DOHH2 (cell line): ENCODE measurements around the gene C2CD4B.

ENCODE experiments used
- EZH2phosphoT487 ChIP-seq: fragments of 200-600 bp; sonication (generic); IDR thresholded peaks from 2 replicates; pipeline ENCODE4 v1.6.1; 2017; ENCODE audit warnings: borderline replicate concordance, mild to moderate bottlenecking, antibody characterized with exemption, low read length, moderate library complexity, mixed read lengths
- TF ChIP-seq, protein P1 (sequence below): fragments of 200-600 bp; sonication (generic); IDR thresholded peaks from one replicate; pipeline ENCODE4 v1.5.1; 2014; ENCODE audit warnings: antibody characterized with exemption, mild to moderate bottlenecking, low read depth, low read length; ENCODE audit not compliant: poor library complexity, severe bottlenecking

DNA sequence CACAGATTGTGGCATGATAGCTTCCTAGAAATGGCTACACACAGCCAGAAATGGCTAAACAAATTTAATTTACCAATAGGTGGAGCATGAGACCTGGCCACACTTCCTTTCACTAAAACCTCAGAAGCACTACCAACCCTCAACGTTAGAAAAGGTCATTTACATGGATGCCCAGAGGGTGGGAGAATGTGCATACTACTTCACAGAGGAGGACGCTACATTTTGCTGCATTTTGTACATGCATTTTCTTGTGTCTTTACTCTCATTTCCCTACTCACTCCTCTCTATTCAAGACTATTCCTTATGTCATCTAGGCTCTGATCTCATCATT, 40.1 kb downstream of the C2CD4B start:
- TF ChIP-seq EZH2phosphoT487, result no peak
- TF ChIP-seq, protein P1, sequence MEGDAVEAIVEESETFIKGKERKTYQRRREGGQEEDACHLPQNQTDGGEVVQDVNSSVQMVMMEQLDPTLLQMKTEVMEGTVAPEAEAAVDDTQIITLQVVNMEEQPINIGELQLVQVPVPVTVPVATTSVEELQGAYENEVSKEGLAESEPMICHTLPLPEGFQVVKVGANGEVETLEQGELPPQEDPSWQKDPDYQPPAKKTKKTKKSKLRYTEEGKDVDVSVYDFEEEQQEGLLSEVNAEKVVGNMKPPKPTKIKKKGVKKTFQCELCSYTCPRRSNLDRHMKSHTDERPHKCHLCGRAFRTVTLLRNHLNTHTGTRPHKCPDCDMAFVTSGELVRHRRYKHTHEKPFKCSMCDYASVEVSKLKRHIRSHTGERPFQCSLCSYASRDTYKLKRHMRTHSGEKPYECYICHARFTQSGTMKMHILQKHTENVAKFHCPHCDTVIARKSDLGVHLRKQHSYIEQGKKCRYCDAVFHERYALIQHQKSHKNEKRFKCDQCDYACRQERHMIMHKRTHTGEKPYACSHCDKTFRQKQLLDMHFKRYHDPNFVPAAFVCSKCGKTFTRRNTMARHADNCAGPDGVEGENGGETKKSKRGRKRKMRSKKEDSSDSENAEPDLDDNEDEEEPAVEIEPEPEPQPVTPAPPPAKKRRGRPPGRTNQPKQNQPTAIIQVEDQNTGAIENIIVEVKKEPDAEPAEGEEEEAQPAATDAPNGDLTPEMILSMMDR, result no peak
